ENCODE data around the gene RFX2. TPM values are rescaled to one million over a fixed set of nuclear protein-coding genes. Genes with fewer than 3 reads are reported as not detected.

Gene RFX2
- total RNA-seq, 1 donor from 2014 or later: 7.3 TPM

GRCh38 chr19:5993648-5994358, 116.5 kb downstream of the RFX2 start:
- no peaks in the 10 kb centered on the region for H3K36me3 Mint-ChIP-seq
- H3K9me3 Mint-ChIP-seq: no peaks in the 10 kb centered on the region
- DNase-seq (ENCODE audit: low spot score in 2 of 2, unreplicated experiment in 2 of 2): no peak
- H3K4me3 Mint-ChIP-seq: no peak overlapping the region
- no peak for TF ChIP-seq CTCF (IDR thresholded peaks at IDR 0.05; ENCODE audit: unreplicated experiment)
- no peaks in the 10 kb centered on the region for H3K27me3 Mint-ChIP-seq (ENCODE audit: low read depth)
- peak overlapping the region; percentile 57 for H3K27ac Mint-ChIP-seq
- peaks cover 14% of the 10 kb centered on the region for H3K4me1 Mint-ChIP-seq

GRCh38 chr19:5993201-5993600, 117.1 kb downstream of the RFX2 start:
- Mint-ChIP-seq H3K27me3 (ENCODE audit: low read depth) (no peaks in the 10 kb centered on the region), H3K27ac (no peak overlapping the region), H3K9me3 (no peaks in the 10 kb centered on the region), H3K4me3 (no peak overlapping the region), H3K4me1 (peaks cover 14% of the 10 kb centered on the region), H3K36me3 (no peaks in the 10 kb centered on the region)
- TF ChIP-seq CTCF (IDR thresholded peaks at IDR 0.05; ENCODE audit: unreplicated experiment): no peak
- no peak for DNase-seq (ENCODE audit: low spot score in 2 of 2, unreplicated experiment in 2 of 2)

- Mint-ChIP-seq H3K4me3 (no peak overlapping the region), H3K36me3 (no peaks in the 10 kb centered on the region), H3K9me3 (no peaks in the 10 kb centered on the region), H3K27ac (no peak overlapping the region), H3K4me1 (peaks cover 14% of the 10 kb centered on the region), H3K27me3 (ENCODE audit: low read depth) (no peaks in the 10 kb centered on the region)
- DNase-seq (ENCODE audit: low spot score in 2 of 2, unreplicated experiment in 2 of 2): no peak
- TF ChIP-seq CTCF (IDR thresholded peaks at IDR 0.05; ENCODE audit: unreplicated experiment): no peak
These were observed 117.5 kb downstream of the RFX2 start for GRCh38 chr19:5992756-5993155.

GRCh38 chr19:5991244-5991838, 119.0 kb downstream of the RFX2 start:
- Mint-ChIP-seq H3K36me3 (no peaks in the 10 kb centered on the region), H3K27me3 (ENCODE audit: low read depth) (no peaks in the 10 kb centered on the region), H3K27ac (no peak overlapping the region)

GRCh38 chr19:5990289-5990797, 120.0 kb downstream of the RFX2 start:
- TF ChIP-seq CTCF (IDR thresholded peaks at IDR 0.05; ENCODE audit: unreplicated experiment): no peak
- DNase-seq (ENCODE audit: low spot score in 2 of 2, unreplicated experiment in 2 of 2): no peak
- H3K27me3 Mint-ChIP-seq (ENCODE audit: low read depth): no peaks in the 10 kb centered on the region
- no peaks in the 10 kb centered on the region for H3K36me3 Mint-ChIP-seq
- peak overlapping the region; percentile 47 for H3K4me3 Mint-ChIP-seq
- H3K4me1 Mint-ChIP-seq: peaks cover 17% of the 10 kb centered on the region
- peak overlapping the region; percentile 71 for H3K27ac Mint-ChIP-seq
- H3K9me3 Mint-ChIP-seq: no peaks in the 10 kb centered on the region

More at GRCh38 chr19:5991244-5991838, 119.0 kb downstream of the RFX2 start:
- no peak for DNase-seq (ENCODE audit: low spot score in 2 of 2, unreplicated experiment in 2 of 2)
- Mint-ChIP-seq H3K9me3 (no peaks in the 10 kb centered on the region), H3K4me1 (peaks cover 17% of the 10 kb centered on the region), H3K4me3 (no peak overlapping the region)
- TF ChIP-seq CTCF (IDR thresholded peaks at IDR 0.05; ENCODE audit: unreplicated experiment): no peak

Measured in mesothelial cell of epicardium (in vitro differentiated cells).